DOHH2 (cell line): ENCODE results near the gene ZBTB47.

Experiments used
- H3F3A ChIP-seq: fragments of 200-600 bp; sonication (generic), shearing (Covaris generic); 2 replicates; pipeline ENCODE4 v1.6.0; 2016; ENCODE audit warnings: antibody characterized with exemption, mild to moderate bottlenecking; ENCODE audit not compliant: control insufficient read depth, insufficient read depth
- H3K27ac ChIP-seq: fragments of 200-600 bp; sonication (generic); 2 replicates; pipeline ENCODE4 v1.5.1; 2014; ENCODE audit warnings: low read depth, mild to moderate bottlenecking, low read length, moderate library complexity
- H3K27me3 ChIP-seq: fragments of 200-600 bp; sonication (generic); 2 replicates; pipeline ENCODE4 v1.6.1; 2014; ENCODE audit warnings: mild to moderate bottlenecking, low read length, mixed read lengths; ENCODE audit not compliant: control insufficient read depth
- H3K36me3 ChIP-seq: fragments of 200-600 bp; sonication (generic); 2 replicates; pipeline ENCODE4 v1.6.1; 2014; ENCODE audit warnings: mild to moderate bottlenecking, low read length, moderate library complexity, mixed read lengths; ENCODE audit not compliant: control insufficient read depth
- H3K4me1 ChIP-seq: fragments of 200-600 bp; sonication (generic); 2 replicates; pipeline ENCODE4 v1.6.1; 2014; ENCODE audit warnings: mild to moderate bottlenecking, low read length, mixed read lengths; ENCODE audit not compliant: control insufficient read depth
- H3K4me2 ChIP-seq: fragments of 200-600 bp; sonication (generic); 2 replicates; pipeline ENCODE4 v1.6.0; 2014; ENCODE audit warnings: mild to moderate bottlenecking, low read length, moderate library complexity
- H3K4me3 ChIP-seq: fragments of 200-600 bp; sonication (generic); 2 replicates; pipeline ENCODE4 v1.5.1; 2014; ENCODE audit warnings: mild to moderate bottlenecking, low read length, mixed read lengths
- H3K79me2 ChIP-seq: fragments of 200-600 bp; sonication (generic); 2 replicates; pipeline ENCODE4 v1.6.1; 2014; ENCODE audit warnings: mild to moderate bottlenecking, low read length, mixed read lengths; ENCODE audit not compliant: control insufficient read depth
- H3K9me2 ChIP-seq: fragments of 200-600 bp; sonication (generic); replicated peaks from 2 replicates; pipeline ENCODE4 v1.6.1; 2014; ENCODE audit warnings: mild to moderate bottlenecking, low read length, mixed read lengths; ENCODE audit not compliant: control insufficient read depth
- H3K9me3 ChIP-seq: fragments of 200-600 bp; sonication (generic); 2 replicates; pipeline ENCODE4 v1.6.1; 2014; ENCODE audit warnings: antibody characterized with exemption, low read length, mixed read lengths; ENCODE audit not compliant: control insufficient read depth, insufficient read depth
- H4K20me1 ChIP-seq: fragments of 200-600 bp; sonication (generic); 2 replicates; pipeline ENCODE4 v1.6.0; 2014; ENCODE audit warnings: low read depth, mild to moderate bottlenecking, antibody characterized with exemption, low read length, moderate library complexity; ENCODE audit not compliant: control insufficient read depth, insufficient read depth
- CTCF ChIP-seq: fragments of 200-600 bp; sonication (generic); IDR thresholded peaks from one replicate; pipeline ENCODE4 v1.5.1; 2014; ENCODE audit warnings: antibody characterized with exemption, mild to moderate bottlenecking, low read depth, low read length; ENCODE audit not compliant: poor library complexity, severe bottlenecking
- EZH2phosphoT487 ChIP-seq: fragments of 200-600 bp; sonication (generic); IDR thresholded peaks from 2 replicates; pipeline ENCODE4 v1.6.1; 2017; ENCODE audit warnings: borderline replicate concordance, mild to moderate bottlenecking, antibody characterized with exemption, low read length, moderate library complexity, mixed read lengths

The ZBTB47 gene

GRCh38 chr3:42714171-42714852, 60.8 kb downstream of the ZBTB47 start:
- H3K79me2 ChIP-seq, result no peaks in the 10 kb centered on the region
- H3K4me3 ChIP-seq, result no peak overlapping the region
- H3K9me2 ChIP-seq, result no peaks in the 10 kb centered on the region
- H3K27me3 ChIP-seq, result no peaks in the 10 kb centered on the region
- TF ChIP-seq EZH2phosphoT487, result no peak
- no peak for TF ChIP-seq CTCF
- peak overlapping the region; percentile 65 for H3K4me2 ChIP-seq
- H3K4me1 ChIP-seq, result peaks cover 34% of the 10 kb centered on the region
- no peaks in the 10 kb centered on the region for H3F3A ChIP-seq
- H3K9me3 ChIP-seq, result no peaks in the 10 kb centered on the region
- no peaks in the 10 kb centered on the region for H3K36me3 ChIP-seq
- no peaks in the 10 kb centered on the region for H4K20me1 ChIP-seq
- peak overlapping the region; percentile 4; the same call in 1 of the 2 replicates for H3K27ac ChIP-seq
